Right lobe of liver (tissue), 4 donors: ENCODE data around the gene TAF3.

ENCODE experiments used
- CTCF ChIP-seq, 4 donors: fragments of 200-600 bp in 3 of 4; fragments of 450-650 bp in 1 of 4; IDR thresholded peaks; one replicate each; pipeline versions ENCODE4 v1.5.1 to v1.8.0; 2016 to 2022; ENCODE audit warnings: antibody characterized with exemption in 4 of 4, mild to moderate bottlenecking in 2 of 4
- POLR2A ChIP-seq: fragments of 450-650 bp; IDR thresholded peaks from one replicate; pipeline ENCODE4 v1.6.1; 2017; ENCODE audit warnings: antibody characterized with exemption, mild to moderate bottlenecking
- donor health status: DM: no; HTN: no; CAD: no.
- donor health status: DM: no; HTN: no; CAD: no.
- donor health status: DM: no; HTN: yes; CAD: no.

- no peak for TF ChIP-seq POLR2A
- TF ChIP-seq CTCF (IDR thresholded peaks at IDR 0.05), result no peak
Observed at GRCh38 chr10:8044331-8044907, 226.1 kb downstream of the TAF3 start.
